Stimulated activated naive CD8-positive, alpha-beta T cell treated with anti-CD3 and anti-CD28 coated beads, Interleukin-15, Interleukin-2, amounts not matched to agents 100 ng/mL and 50 ng/mL, for 24 hours (primary cell): Measurements from ENCODE around the gene KRT35.

Source experiments
- H3K27ac Mint-ChIP-seq: one replicate; pipeline ENCODE4 v1.8.0; 2021; ENCODE audit warnings: mild to moderate bottlenecking, mixed read lengths
- H3K27me3 Mint-ChIP-seq: one replicate; pipeline ENCODE4 v1.8.0; 2021; ENCODE audit warnings: mixed read lengths
- H3K36me3 Mint-ChIP-seq: one replicate; pipeline ENCODE4 v1.8.0; 2021; ENCODE audit warnings: low read depth, mixed read lengths
- H3K4me1 Mint-ChIP-seq: one replicate; pipeline ENCODE4 v1.8.0; 2021; ENCODE audit warnings: low read depth, mixed read lengths
- H3K4me3 Mint-ChIP-seq: one replicate; pipeline ENCODE4 v1.8.0; 2021; ENCODE audit warnings: mild to moderate bottlenecking, mixed read lengths
- H3K9me3 Mint-ChIP-seq: one replicate; pipeline ENCODE4 v1.8.0; 2021; ENCODE audit warnings: mixed read lengths

KRT35 gene

DNA sequence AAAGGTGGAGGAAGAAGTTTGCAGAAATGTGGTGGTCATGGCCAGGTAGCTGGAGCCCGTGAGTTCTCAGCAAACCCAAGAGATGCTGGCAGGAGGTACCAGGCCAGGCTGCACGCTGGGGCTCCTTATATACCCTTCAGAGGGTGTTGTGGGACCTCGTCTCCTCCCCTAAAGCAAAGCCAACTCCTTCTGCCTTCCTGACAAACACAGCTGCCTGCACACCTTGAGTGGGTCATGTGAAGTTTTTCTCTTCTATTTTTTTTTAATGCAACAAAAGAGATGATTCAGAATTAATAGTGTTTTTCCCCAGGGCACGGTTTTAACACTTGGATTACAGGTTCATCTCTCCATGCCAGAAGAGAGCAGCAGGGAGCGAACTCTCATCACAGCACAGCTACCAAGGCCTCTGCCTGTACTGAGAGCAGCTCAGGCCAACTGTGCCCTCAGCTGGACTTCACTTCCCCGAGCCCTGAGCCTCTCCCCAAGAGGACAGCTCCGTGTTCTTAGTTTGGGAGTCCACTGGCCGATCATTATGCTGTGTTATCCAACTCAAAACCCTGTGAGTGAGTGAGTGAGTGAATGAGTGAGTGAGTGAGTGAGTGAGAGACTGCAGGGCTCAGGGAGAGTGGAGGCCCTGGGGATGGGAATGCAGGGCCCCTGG lies 38.0 kb upstream of the KRT35 start, which contains the start of gene KRT15:
TSS of gene KRT15 (minus strand) at position 102 of the 661 bp plus-strand sequence. CDS start at position 39, 63 bp downstream.
- Mint-ChIP-seq H3K36me3 (no peaks in the 10 kb centered on the region), H3K27me3 (no peaks in the 10 kb centered on the region), H3K9me3 (no peaks in the 10 kb centered on the region), H3K27ac (no peak within 1 kb of the TSS), H3K4me3 (no peak within 1 kb of the TSS), H3K4me1 (no peaks in the 10 kb centered on the region)

DNA sequence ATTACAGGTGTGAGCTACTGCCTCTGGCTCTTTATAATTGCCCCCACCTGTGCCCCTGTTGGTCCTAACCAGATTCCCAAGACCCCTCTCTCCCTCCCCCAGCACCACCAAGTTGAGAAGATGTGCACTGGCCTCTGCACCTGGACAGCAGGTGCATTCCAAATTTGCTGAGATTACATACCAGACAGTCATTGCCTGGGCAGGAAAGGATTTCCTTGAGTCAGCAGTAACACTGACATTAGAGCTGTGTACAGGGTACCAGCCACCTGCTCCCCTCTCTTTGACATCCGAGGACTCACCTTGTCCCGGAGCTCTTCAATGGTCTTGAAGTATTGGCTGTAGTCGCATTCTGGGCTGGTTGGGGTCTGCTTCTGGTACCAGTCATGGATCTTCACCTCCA lies 37.1 kb upstream of the KRT35 start:
- no peaks in the 10 kb centered on the region for H3K27me3 Mint-ChIP-seq
- H3K36me3 Mint-ChIP-seq = no peaks in the 10 kb centered on the region
- H3K4me3 Mint-ChIP-seq = no peak overlapping the region
- no peaks in the 10 kb centered on the region for H3K9me3 Mint-ChIP-seq
- no peak overlapping the region for H3K27ac Mint-ChIP-seq
- no peaks in the 10 kb centered on the region for H3K4me1 Mint-ChIP-seq

DNA sequence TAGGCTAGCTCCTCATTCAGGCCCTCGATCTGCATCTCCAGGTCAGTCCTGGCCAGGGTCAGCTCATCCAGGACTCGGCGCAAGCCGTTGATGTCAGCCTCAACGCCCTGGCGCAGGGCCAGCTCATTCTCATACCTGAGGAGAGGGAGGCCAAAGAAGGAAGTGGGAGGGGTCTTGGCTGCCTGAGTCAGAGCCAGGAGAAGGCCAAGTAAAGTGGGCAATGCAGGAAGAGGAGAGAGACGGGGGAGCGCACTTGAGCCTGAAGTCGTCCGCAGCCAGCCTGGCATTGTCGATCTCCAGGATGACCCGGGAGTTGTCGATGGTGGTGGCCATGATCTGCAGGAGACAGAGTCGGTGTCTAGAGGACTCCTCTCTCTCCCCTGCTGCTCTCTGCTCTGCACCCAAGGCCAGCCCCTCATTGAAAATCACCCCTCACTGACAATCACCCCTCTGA lies 35.9 kb upstream of the KRT35 start:
- Mint-ChIP-seq H3K27me3 (no peaks in the 10 kb centered on the region), H3K27ac (no peak overlapping the region), H3K9me3 (no peaks in the 10 kb centered on the region), H3K36me3 (no peaks in the 10 kb centered on the region), H3K4me1 (no peaks in the 10 kb centered on the region), H3K4me3 (no peak overlapping the region)

DNA sequence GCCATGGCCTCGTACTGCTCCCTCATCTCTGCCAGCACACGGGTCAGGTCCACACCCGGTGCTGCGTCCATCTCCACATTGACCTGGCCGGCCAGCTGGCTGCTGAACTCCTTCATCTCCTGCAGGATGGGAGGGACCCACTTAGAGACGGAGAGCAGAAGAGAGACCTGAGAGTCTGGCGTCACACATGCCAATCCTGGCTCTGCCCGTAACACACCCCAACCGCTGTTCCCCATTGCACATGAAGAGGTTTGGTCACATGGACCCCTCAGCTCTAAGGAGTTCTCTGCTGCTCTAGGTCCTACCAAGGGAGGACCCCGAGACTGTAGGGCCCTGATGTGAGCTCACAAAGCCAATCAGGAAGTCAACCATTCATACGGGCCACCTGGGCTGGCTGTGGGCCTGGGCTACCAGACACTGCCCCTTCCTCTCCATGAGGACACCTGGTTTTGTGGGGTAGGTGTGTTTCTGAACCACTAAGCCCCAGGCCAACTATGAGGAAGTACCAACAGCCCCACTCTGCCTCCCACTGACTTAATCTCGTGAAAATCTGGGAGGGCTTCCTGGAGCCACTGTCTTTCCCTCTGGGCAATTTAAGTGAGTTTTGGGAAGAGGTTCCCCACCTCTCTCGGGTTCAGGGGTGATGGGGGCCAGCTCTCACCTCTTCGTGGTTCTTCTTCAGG lies 35.3 kb upstream of the KRT35 start:
- Mint-ChIP-seq H3K27ac (no peak overlapping the region), H3K4me1 (no peaks in the 10 kb centered on the region)

DNA sequence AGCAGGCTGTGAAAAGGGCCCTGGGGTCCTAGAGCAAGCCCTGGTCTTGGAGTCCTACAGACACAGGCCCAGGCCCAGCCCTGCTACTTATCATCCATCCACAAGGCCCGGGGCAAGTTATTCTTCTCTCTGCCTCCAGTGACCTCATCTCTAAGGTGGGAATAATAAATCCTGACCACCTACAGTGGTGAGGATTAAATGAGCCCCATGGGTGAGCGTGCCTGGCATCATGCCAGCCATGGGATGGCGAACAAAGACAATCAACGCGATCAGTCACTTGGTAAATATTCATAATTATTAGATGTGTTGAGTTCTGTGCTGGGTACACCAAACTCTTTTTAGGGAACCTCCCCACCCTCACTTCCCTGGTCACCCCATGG lies 32.2 kb upstream of the KRT35 start:
- no peaks in the 10 kb centered on the region for H3K27me3 Mint-ChIP-seq
- no peaks in the 10 kb centered on the region for H3K36me3 Mint-ChIP-seq
- no peak overlapping the region for H3K4me3 Mint-ChIP-seq
- no peaks in the 10 kb centered on the region for H3K4me1 Mint-ChIP-seq
- H3K9me3 Mint-ChIP-seq = no peaks in the 10 kb centered on the region
- no peak overlapping the region for H3K27ac Mint-ChIP-seq

More for the DNA sequence above, 35.3 kb upstream of the KRT35 start:
- Mint-ChIP-seq H3K27me3 (no peaks in the 10 kb centered on the region), H3K4me3 (no peak overlapping the region), H3K9me3 (no peaks in the 10 kb centered on the region), H3K36me3 (no peaks in the 10 kb centered on the region)

DNA sequence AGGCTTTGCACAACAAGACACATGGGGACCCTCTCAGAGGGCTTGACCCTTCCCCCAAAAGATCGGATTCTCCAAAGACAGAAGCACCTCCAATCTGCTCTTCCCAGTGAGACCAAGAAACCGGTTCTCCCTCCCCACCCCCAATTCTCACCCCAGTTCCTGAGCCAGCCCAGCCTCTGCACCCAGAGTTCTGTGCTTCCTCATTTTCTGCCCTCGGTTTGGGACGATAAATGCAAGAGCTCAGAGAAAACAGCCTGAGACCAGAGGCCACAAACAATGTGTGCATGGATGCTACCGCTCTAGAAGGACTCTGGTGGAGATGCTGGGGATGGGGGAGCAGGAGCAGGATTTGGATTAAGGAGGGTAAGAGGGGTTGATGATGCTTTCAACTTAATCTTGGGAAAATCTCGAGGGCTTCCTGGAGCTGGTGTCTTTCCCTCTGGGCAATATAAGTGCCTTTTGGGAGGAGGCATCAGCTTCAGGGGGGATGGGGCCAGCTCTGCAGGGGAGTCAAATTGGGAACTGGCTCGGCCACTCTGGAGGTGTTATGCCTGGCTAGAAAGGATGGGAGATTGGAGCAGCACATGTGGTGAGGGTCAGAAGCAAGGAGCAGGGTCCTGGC lies 31.7 kb upstream of the KRT35 start:
- no peak overlapping the region for H3K4me3 Mint-ChIP-seq
- H3K4me1 Mint-ChIP-seq = no peaks in the 10 kb centered on the region
- H3K27ac Mint-ChIP-seq = no peak overlapping the region
- no peaks in the 10 kb centered on the region for H3K9me3 Mint-ChIP-seq
- no peaks in the 10 kb centered on the region for H3K36me3 Mint-ChIP-seq
- H3K27me3 Mint-ChIP-seq = no peaks in the 10 kb centered on the region

DNA sequence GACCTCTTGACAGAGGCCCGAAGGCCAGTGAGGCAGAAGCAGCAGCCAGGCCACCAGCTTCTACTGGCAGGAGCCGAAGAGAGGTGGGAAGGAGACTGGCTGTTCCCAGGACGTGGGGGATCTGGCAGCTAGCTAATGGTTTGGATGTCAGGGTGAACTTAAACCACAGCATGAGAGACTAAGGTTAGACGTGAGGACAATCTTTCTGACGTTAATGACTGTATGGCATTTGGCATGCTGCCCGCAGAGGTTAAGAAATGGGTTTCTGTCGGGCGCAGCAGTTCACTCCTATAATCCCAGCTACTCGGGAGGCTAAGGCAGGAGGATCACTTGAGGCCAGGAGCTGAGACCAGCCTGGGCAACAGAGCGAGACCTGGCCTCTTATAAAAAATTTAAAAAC lies 30.8 kb upstream of the KRT35 start:
- no peaks in the 10 kb centered on the region for H3K27me3 Mint-ChIP-seq
- no peak overlapping the region for H3K27ac Mint-ChIP-seq
- no peaks in the 10 kb centered on the region for H3K4me1 Mint-ChIP-seq
- H3K4me3 Mint-ChIP-seq = no peak overlapping the region
- H3K36me3 Mint-ChIP-seq = no peaks in the 10 kb centered on the region
- no peaks in the 10 kb centered on the region for H3K9me3 Mint-ChIP-seq

DNA sequence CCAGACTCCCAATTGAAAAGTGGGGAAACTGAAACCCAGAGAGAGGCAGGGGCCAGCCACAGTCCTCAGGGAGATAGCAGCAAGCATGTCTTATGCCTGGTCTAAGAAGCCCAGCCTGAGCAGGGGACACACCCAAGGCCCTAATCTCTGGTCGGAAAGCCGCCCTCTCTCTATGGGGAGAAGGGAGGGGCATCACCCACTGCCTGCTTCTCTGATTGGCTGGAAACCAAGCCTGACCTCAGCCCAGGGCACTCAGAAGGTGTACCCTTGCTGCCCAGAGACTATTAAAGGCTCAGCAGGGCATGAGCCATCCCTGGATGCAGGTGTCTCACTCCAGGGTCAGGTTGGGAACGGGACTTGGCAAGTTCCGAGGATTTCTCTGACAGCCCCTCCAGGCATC lies 30.2 kb upstream of the KRT35 start:
- Mint-ChIP-seq H3K9me3 (no peaks in the 10 kb centered on the region), H3K27ac (no peak overlapping the region), H3K4me3 (no peak overlapping the region), H3K36me3 (no peaks in the 10 kb centered on the region), H3K4me1 (no peaks in the 10 kb centered on the region), H3K27me3 (no peaks in the 10 kb centered on the region)

DNA sequence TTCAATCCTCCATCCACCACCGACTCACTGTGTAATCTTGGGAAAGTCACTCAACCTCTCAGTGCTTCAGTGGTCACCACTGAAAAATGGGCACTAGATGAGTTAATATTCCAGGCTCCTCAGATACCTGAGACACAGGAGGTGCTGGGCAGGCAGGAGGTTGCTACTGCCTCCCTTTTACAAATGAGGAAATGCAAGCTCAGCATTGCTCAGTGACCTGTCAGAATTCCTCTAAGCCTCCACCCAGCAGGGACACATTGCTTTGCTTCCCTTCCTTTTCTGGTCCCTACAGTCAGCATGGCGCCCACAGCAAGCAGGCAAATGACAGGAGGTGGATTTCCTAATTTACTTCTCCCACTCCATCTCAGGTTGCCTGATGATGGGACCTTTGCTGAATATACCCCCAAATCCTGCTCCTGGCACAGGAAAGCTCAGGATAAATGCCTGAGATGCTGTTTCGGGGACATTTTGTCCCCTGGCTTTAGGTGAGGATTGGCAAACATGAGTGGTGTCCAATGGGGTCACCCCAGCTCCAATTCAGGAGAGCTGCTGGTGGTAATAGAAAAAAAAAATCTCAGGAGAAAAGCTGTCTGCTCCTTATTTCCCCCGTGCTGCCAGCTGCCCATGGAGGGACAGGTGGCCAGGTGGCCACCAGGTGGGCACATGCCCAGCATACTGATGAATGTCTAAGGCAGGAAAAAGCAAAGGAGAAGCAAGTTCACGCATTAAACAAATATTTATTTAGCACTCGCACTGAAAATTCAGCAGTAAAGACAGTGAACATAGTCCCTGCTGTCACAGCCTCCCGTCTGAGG lies 29.5 kb upstream of the KRT35 start:
- H3K27ac Mint-ChIP-seq = no peak overlapping the region
- no peaks in the 10 kb centered on the region for H3K36me3 Mint-ChIP-seq
- no peaks in the 10 kb centered on the region for H3K4me1 Mint-ChIP-seq
- no peaks in the 10 kb centered on the region for H3K9me3 Mint-ChIP-seq
- H3K4me3 Mint-ChIP-seq = no peak overlapping the region
- no peaks in the 10 kb centered on the region for H3K27me3 Mint-ChIP-seq

DNA sequence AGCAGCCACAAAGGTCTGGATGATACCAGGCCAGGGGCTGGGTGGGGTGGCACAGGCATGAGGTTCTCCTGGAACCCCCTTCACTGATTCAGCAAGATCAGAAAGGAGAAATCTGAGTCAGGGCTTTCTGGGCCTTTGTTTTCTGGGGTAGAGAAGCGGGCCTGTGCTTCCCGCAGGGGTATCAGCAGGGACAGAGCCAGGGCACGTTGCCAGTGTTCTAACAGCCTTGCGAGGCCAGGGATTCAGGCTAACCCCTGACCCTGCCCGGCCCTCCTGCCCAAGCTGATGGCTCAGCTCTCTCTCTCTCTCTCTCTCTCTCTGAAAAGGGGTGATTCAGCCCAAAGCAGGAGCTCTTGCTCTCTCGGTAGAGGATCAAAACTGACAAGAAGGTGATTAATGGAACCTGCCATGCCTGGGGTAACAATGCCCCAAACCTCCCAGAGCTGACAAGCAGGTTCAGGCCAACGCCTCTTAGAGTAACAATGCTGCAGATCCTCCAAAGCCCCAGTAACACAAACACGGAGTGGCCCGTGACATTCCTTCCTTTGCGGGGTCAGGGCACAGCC lies 26.4 kb upstream of the KRT35 start:
- no peaks in the 10 kb centered on the region for H3K4me1 Mint-ChIP-seq
- no peak overlapping the region for H3K4me3 Mint-ChIP-seq
- no peaks in the 10 kb centered on the region for H3K27me3 Mint-ChIP-seq
- H3K36me3 Mint-ChIP-seq = no peaks in the 10 kb centered on the region
- H3K9me3 Mint-ChIP-seq = no peaks in the 10 kb centered on the region
- no peak overlapping the region for H3K27ac Mint-ChIP-seq

DNA sequence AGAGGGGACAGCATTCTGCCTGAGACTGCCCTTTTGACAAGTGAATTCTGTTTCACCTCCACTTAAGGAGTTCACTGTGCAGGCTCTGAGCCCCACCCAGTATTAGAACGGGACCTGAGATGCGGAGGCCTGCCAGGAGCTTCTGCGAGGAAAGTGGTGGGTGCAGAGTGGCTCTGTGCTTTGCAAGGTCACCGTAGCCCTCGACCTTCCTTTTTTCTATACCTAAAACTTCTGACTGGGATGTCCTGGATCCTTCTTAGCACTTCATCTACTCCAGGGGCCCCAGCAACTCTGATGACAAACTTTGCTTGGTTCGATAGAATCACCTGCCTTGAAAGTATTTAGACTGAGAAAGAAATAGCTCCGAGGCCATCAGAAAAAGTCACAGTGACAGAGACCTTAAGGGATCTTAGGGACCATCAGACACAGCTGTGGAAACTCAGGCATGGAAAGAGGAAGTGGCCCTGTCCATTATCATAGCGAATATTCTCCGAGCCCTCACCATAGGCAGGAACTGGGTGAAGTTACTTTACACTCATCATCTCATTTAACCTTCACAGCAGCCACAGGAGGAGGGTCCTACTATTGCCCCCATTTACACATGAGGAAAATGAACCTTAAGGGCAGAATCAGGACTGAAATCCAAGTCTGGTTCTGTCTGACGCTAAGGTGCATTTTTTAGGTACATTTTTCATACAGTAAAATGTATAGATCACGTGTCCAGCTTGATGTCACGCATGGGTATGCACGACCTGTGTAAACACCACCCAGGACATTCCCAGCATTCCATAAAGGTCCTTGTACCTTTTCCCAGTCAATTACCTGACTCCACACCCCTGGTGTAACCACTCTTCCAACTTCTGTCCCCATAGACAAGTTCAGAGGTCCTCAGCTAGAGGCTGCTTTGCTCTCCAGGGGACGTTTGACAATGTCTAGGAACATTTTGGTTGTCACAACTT lies 25.1 kb upstream of the KRT35 start:
- no peaks in the 10 kb centered on the region for H3K27me3 Mint-ChIP-seq

DNA sequence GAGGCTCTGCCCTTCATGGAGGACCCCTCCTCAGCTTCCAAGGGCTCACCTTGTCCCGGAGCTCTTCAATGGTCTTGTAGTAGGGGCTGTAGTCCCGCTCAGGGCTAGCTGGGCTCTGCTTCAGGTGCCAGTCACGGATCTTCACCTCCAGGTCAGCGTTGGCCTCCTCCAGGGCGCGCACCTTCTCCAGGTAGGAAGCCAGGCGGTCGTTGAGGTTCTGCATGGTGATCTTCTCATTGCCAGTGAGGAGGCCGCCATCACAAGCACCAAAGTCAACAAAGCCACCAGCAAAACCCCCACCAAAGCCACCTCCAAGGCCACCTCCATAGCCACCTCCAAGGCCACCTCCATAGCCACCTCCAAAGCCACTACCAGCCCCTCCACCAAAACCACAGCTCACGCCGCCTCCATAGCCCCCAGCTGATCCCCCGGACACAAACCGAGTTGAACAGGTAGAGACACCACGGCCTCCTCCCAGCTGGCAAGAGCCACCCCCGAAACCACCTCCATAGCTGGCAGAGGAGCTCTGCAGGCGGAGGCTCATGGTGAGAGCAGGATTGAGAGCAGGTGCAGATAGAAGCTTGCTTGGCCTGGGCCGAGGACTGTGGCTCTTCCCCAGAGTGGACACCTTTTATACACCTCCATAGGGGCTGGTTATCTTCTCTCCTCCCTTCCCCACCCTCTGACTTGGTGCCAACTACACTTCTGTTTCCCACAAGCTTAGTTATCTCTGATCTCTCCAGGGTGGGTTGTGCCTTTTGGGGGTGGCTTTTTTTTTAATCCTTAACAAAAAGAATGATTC lies 24.3 kb upstream of the KRT35 start, which contains the start of gene KRT13:
TSS of gene KRT13 (minus strand) at position 606 of the 802 bp plus-strand sequence. CDS start at position 544, 62 bp downstream.
- Mint-ChIP-seq H3K36me3 (no peaks in the 10 kb centered on the region), H3K4me1 (no peaks in the 10 kb centered on the region), H3K9me3 (no peaks in the 10 kb centered on the region), H3K27me3 (no peaks in the 10 kb centered on the region), H3K27ac (no peak within 1 kb of the TSS), H3K4me3 (no peak within 1 kb of the TSS)

More for the DNA sequence above, 25.1 kb upstream of the KRT35 start:
- Mint-ChIP-seq H3K9me3 (no peaks in the 10 kb centered on the region), H3K4me3 (no peak overlapping the region), H3K36me3 (no peaks in the 10 kb centered on the region), H3K27ac (no peak overlapping the region), H3K4me1 (no peaks in the 10 kb centered on the region)
